Stimulated activated CD4-positive, alpha-beta T cell treated with anti-CD3 and anti-CD28 coated beads, Interleukin-1b, Interleukin-23, amount 100 ng/mL, for 4 hours (primary cell): ENCODE results near the gene ZDHHC8.
"Not testable (repeated sequence)": the region's sequence is repeated elsewhere in the genome, so short reads cannot be mapped to it uniquely, and the experiment has no call there.

Experiments used
- DNase-seq, 2 donors: peaks; one replicate each; pipeline ENCODE4 v3.0.0-alpha.2; 2020; ENCODE audit warnings: low read depth in 2 of 2

The ZDHHC8 gene

DNA sequence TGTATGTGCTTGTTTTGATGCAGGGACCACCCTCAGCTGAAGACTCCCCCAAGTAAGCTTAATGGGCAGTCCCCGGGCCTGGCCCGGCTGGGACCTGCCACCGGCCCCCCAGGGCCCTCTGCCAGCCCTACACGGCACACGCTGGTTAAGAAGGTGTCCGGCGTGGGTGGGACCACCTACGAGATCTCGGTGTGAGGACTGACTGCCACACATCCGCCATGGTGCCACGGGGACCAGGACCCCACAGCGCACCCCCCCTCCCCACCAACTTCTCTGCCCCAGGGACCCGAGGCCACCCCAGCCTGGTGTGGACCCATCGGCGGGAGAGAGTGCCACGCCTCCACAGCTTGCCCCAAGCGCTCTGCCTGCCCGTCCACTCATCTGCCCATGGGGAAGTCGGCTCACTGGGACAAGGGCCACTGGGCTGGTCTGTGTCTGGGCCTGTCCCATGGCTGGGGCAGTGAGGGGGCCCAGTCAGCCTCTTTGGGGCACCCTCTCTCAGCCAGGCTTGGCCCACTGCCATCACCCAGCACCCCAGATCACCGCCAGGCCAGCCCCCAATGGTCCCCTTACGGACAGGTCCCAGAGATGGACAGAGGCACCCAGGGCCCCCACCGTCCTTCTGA, 13.7 kb downstream of the ZDHHC8 start:
- no peak for DNase-seq

DNA sequence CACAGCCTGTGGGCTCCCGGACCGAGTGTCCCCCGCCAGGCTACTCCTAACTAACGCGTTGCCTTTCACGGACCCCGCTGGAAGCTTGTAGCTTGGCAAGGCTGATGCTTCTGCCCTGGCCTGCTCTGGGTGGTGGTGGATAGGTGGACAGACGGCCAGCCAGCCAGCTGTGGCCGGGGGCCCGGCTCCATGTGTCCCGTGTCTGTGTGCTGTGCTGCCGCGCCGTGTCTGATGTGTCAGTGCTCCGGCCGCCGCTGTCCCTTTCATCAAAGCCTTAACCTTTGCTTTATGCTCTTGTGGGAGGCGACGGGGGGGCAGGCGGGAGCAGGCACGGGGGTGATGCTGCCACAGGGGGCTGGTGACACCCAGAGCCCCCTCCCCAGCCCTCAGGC, 14.2 kb downstream of the ZDHHC8 start:
- DNase-seq, result no peak

DNA sequence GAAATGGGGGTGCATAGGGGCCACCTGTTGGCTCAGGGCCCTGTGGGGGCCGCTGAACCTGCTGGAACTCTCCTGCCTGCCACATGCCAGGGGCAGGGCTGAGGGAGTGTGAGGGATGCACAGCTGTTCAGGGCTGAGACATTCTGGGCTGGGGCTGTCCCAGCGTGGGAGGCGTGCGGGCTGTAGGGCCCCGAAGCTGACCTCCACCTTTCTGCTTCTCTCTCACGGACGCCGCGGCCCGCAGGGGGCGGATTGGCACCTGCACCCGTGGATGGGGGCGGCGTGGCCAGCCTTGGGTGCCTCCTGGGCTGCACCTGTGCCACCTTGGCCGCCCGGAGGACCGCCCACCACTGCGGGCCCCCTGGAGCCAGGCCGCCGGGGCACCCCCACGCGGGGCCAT, 15.2 kb downstream of the ZDHHC8 start:
- DNase-seq, result no peak

DNA sequence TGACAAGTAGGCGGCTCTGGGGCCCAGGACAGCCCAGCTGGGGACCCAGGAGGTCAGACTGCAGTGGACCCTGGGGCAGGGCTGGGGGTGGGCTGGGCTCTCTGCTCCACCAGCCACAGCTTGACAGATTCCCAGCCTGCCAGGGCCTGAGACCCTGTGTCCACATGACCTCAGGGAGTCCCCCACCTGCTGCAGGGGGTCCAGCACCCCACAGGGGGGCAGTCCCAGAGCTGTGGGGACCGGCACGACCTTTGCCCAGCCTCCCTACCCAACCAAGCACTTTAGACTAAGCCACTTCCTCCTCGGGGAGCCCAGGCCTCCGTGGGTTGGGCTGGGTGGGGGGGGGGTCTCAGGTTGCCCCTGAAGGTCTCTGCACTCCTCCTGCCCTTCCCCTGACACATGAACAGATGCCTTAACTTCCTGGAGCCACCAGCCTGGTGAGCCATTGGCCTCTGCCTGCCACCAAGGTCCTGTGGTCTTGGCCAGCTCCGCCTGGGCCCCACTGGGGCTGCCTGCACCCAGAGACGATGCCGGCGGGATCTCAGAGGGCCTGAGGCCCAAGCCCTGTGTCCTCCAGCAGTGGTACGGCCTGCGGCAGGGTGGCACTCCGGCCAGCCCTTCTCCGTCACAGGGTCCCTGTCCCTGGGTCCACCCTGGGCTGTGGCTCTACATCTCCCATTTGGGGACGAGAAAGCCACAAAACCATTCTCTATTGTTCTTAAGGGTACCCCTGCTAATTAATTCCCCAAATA, 15.8 kb downstream of the ZDHHC8 start:
- DNase-seq, result no peak

DNA sequence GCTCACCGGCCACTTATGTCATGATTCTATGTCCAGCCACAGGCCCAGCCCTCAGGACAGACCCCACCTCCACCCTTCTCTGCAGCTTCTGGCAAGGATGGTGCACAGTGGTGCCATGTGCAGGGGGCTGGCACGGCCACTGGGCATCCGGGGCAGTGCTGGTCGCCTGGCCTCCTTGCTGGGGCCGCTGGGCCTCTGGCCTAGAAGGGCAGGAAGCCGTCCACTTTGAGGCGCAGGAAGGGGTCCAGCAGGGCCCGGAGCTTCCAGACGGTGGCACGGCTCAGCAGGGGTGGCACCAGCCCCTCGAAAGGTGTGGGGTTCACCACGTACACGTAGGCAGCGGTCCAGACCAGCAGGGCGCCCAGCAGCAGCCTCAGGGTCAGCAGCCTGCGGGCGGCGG, 16.8 kb downstream of the ZDHHC8 start:
- DNase-seq, result no peak

DNA sequence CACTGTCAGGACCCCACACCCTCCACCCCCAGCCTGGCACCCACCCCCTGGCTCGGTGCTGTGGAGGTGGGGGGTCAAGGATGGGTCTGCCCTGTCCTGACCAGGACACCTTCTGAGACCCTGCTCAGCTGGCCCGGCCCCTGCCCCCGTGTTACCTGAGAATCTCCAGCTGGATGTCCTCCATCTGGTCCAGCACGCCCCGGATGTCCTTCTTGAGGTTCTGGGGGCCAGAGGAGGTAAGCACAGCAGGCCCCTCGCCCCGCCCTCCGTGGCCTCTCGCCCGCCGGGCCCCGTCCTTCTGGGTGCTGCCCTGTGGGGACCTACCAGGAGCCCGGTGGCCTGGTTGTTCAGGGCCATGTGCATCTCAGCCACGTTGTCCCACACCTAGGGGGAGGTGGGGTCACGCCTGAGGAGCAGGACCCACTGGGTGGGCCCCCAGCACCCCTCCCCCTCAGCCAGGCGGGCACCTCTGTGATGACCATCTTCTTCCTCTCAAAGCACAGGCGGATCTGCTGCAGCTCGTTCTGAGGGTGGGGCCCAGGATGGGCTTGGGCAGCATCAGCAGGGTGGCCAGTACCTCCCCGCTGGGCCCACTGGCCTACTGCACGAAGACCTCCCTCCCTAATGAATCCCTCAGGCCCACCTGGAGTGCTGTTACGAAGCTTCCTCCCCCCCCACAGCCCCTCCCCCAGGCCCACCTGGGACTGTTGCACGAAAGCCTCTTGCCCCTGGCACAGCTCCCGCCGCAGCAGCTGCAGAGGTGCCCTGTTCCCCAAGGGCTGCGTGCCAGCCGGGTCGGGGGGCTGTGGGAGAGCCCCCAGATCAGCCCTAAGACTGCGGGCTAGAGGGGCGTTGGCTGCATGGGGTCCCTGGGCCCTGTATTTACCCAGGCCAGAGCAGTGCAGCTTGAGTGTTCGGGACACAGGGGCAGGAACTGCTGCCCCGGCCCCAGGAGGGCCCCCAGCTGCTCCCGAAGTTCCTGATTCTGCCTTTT, 17.9 kb downstream of the ZDHHC8 start:
- DNase-seq, result no peak

DNA sequence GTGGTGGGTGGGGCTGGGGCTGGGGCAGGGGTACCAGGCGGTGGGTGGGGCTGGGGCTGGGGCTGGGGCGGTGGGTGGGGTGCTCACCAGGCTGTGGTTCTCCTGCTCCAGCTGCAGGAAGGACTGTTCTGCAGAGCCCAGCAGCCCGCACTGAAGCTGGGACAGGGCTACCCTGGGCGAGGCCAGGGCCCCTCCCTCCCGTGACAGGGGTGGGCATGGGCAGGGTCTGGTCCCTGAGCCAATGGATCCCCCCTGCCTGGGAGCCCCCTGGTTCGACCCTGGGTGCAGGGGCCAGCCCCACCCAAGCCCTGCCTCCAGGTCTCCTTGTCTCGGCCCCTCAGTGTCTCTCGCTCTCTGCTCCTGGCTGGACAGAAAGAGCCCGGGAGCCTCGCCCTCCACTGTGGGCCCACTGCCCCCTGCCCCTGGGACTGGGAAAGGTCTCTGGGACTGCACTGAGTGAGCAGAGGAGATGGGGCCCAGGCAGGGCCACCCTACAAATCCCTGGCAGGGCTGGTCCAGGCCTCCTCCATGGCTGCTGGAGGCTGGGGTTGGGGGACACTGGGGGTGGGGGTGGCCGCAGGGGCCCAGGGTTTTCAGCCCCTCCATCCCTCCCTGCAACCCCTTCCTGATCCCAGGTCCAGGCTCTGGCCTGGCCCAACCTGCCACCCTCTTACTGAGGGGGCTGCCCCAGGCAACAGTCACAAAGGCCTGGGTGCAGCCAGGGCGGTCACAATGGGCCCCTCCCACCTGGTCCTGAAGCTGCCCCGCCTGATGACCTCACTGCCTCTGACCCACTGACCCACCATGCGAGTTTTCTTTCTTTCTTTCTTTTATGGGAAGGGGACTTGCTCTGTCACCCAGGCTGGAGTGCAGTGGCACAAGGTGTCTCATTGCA, 19.0 kb downstream of the ZDHHC8 start, which contains the start of gene CCDC188:
Gene CCDC188 (minus strand): TSS at position 675 of the 895 bp plus-strand sequence. CDS start 69 bp downstream, at position 606.
- DNase-seq, result no peak

DNA sequence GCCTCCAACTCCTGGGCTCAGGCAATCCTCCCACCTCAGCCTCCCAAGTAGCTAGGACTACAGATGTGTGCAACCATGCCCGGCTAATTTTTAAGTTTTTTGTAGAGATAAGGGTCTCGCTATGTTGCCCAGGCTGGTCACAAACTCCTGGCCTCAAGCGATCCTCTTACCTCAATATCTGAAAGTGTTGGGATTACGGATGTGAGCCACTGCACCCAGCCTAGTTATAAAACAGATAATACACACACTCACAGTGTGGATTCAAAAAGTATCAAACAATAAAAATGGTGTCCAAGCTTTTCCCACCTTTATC, 19.6 kb downstream of the ZDHHC8 start:
- DNase-seq, result no peak

DNA sequence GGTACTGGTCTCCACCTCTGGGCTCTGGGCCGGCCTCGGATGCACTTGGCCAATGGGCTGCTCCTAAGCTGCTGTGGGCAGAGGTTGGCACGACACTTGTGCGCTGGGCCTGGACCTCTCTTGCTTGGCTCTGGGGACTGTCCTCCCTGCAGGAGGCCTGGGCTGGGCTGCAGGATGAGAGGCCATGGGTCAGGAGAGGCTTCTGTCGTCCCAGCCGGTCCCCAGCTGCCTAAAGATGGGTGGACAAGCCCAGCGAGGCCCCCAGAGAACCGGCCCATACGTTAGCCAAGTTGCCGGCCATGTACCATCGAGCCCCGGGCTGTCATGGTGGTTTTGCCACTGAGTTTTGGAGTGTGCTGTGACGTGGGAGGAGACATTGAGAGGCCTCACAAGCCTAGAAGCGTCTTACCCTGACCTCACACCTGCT, 20.9 kb downstream of the ZDHHC8 start:
- DNase-seq, result no peak

DNA sequence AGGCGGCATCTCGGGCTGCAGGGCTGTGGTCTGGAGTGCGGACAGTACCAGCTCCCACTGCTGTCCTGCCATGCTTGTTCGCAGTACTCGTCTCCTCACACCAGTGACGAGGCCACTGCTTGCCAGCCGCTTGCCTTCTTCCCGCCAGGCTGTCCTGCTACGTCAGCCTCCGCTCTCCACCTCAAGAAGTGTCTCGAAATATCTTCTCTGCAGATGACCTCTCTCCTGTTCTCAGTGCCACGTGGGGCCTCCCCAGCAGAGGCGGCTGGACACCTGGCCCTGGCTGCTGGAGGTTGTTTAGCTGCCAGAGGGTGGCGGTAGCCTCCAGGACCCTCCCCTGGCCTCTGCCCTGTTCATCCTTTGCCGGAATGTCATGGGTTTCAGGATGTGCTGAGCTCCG, 22.3 kb downstream of the ZDHHC8 start:
- no peak for DNase-seq

DNA sequence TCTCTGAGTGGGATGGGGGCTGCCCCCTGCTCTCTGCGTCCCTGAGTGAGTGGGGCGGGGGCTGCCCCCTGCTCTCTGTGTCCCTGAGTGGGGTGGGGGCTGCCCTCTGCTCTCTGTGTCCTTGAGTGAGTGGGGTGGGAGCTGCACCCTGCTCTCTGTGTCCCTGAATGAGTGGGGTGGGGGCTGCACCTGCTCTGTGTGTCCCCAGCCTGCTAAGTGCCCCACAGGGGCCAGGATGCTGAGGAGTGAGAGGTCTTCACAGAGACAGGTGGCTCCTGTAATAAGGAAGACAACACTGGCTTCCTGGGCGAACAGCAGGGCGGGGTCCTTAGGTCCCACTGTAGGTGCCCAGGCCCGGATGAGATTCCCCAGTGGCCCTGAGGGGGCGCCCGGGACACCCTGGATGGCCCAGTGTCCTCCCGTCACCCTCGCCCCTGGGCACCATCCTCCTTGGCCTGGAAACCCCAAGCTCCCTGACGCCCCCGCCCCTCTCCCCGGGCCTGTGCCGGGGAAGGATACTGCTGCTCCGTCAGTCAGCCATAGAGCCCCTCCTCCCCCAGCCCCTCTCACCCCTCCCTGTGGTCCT, 23.1 kb downstream of the ZDHHC8 start:
- no peak for DNase-seq

DNA sequence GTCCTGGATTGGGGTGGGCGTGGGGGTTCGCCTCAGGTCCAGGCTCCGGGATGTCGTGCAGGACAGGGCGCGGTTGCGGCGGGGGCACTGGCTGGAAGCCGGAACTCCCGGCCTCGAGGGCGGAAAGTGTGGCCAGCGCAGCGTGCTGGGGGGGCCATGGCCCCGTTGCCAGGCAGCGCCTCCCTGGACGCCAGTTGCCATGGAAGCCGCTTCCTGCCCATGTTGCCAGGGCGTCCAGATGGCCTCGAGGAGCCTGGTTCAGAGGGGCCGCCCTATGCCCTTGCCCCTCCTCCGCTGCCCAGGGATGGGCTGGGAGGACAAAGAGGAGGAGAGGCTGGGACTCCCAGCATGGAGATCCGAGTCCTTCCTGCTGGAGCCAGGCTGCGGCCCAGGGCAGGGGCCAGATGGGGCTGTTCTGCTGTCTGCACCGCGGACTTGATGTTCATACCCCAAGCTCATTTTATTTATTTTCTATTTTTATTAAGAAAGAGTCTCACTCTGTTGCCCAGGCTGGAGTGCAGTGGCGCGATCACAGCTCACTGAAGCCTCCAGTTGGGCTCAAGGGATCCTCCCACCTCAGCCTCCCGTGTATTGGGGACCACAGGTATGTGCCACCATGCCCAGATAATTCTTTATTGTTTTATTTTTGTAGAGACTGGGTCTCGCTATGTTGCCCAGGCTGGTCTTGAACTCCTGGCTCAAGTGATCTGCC, 23.9 kb downstream of the ZDHHC8 start:
- no peak for DNase-seq

DNA sequence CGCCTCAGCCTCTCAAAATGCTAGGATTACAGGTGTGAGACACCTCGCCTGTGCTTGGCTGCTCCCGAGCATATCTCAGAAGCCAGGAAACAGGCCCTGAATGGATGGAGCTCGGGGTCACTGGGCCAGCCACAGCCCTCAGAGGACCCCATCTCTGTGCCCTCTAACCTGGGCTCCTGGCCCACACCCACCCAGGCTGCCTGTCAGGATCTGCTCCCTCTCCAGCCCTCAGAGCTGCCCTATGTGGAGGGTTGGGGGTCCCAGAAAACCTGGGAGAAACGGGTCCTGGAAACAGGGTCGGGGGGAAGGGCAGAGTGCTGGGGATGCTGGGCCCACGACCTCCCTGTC, 24.4 kb downstream of the ZDHHC8 start:
- no peak for DNase-seq

DNA sequence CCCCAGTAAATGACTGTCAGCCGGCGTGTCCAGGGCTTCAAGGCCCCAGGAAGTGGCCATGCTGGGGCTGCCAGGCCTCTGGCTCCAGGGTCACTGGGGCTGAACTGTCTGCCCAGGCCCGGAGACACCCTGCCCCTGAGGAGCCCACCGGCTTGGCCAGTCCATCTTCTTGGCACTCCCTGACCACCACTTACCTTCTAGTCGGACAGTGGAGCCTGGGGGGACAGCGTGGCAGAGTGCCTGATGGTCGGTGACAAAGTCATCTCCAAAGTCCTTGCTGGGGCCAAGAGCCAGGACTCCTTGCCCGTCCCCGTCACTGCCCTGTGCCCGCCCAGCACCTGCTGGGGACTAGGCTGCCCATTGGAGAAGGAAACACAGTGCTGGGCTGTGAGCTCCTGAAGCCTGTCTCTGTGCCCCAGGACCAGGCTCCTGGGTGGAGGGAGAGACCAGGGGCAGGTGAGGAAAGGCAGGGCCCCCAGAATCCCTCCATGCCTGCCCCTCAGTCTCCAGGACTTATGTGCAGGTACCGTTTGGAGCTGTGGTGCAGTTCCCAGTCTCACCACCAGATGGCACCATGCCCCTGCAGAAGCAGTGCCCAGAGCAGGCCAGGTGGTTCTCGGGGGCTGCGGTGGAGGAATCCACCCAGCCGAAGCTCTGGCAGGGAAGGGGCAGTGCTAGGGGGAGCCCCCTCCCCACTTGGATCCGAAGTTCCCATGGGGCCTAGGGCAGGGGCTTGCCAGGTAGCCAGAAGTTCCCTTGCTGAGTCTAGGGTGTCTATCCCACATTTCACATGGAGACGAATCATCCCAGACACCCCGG, 25.2 kb downstream of the ZDHHC8 start:
- DNase-seq, result peak; percentile 91 to 92

DNA sequence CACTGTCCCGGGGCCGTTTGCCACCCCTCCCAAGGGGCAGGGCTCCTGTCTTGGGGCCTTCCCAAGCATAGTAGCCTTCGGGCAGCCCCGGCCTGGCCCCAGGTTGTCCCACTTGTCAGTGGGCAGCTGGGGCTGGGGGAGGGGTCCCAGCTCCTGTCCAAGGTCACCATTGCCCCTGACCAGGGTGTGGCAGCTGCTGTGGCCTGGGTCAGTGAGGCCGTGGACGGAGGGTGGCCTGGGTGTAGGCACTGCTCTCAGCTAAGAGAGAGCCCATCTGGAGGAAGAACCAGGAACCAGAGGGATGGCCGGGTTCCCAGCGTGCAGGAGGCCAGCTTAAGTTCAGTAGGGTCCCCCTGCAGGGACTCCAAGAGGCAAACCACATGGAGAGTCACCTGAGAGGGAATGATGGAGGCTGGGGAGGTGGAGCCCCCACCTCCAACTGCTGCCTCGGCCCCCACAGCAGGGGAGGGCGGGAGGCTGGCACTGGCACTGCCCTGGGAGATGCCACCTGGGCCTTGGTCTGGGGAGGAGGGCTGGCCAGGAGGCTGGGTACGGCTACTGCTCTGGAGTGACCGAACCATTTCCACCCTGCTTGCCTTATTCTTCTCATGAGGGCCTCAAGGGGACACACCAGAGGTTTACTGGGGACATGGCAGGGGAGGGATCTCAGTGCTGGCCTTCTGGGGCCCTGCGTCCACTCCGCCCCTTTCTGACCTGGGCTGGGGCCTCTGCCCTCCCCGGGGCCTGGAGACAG, 26.0 kb downstream of the ZDHHC8 start:
- DNase-seq, result no peak

DNA sequence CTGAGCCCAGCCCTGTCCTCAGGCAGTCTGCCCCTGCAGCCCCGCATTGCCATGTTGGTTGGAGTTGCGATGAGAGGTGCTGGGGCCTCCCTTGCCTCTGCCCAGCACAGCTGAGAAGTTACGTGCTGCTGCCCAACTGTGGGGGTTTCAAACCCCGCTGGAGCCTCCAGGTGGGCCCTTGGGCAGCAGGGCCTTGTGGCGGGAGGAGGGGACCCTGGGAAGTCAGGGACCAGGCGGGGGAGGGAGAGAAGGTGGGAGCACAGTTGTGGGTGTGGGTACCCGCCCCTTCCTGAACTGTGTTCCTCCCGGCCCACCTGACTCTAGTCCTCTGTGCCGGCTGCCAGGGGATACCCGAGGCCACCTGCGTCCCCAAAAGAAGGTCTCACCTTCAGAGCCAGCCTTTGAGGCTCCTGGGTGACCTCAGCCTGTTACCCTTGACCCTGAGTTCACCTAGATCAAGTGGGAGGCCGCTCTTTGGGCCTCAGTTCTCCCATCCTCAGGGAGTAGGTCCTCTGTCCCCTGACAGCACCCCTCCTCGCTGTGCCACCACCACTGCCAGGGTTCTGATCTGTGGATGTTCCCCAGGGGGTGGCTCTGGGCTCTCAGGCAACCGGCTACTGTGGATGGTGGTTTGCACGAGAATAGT, 26.9 kb downstream of the ZDHHC8 start:
- no peak for DNase-seq

DNA sequence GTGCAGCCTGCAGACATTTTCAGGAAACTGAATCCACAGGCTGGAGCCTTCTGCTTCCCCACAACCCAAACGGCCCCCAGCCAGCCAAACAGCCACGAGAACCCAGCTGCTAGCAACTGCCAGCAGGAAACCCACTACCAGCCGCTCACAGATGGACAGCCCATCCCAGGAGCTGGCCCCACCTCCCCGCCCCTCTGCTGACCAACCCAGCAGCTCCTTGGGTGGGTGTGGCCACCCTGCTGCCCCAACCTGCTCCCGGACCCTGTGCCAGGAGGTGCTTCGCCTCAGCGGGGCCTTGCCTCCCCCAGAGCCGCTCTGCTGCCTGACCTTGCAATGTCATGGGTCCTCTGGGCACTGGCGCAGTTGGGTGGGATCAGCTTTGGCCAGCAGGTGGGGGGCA, 27.5 kb downstream of the ZDHHC8 start:
- no peak for DNase-seq

DNA sequence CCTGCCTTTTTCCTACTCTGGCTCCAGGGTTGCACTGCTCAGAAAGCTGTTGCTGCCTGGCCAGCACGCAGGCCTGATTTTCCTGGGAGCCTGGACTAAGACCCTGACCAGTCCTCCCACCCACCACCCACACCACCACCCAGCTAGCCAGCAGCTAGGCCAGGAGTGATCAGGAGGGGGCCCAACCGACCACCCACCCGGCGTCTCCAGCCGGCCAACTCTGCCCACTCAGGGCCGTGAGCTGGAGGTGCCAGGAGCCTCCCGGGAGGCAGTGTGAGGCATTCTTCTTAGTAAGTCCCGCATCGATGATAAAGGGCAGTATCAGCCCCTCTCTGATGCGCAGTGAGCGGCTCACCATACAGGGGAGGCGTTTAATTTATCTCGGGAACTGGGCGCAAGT, 27.9 kb downstream of the ZDHHC8 start:
- DNase-seq, result not testable (repeated sequence)
